Measurements from ENCODE around the gene DUSP22.

- TF ChIP-seq NR1H2 (CRISPR knock-in tag; IDR thresholded peaks at IDR 0.05), result no peak
- TF ChIP-seq C11orf30 (IDR thresholded peaks at IDR 0.05; ENCODE audit: low read depth), result no peak
- no peak for TF ChIP-seq ZBED1 (IDR thresholded peaks at IDR 0.05)
- TF ChIP-seq SREBF2 (CRISPR knock-in tag; IDR thresholded peaks at IDR 0.05), result no peak
- TF ChIP-seq CTCF (IDR thresholded peaks at IDR 0.05 in 2 of 3, conservative IDR thresholded peaks at IDR 0.05 in 1 of 3; ENCODE audit: insufficient read depth in 2 of 3, low read depth in 1 of 3, low read length in 3 of 3), result no peak
- TF ChIP-seq HDAC6 (IDR thresholded peaks at IDR 0.05; ENCODE audit: low read depth, low read length), result no peak
- no peak for TF ChIP-seq ZNF707 (CRISPR knock-in tag; conservative IDR thresholded peaks at IDR 0.05)
- no peak for TF ChIP-seq HNRNPLL (IDR thresholded peaks at IDR 0.05; ENCODE audit: low read depth, low read length, poor library complexity, severe bottlenecking)
Measured at GRCh38 chr6:334536-335510, 42.5 kb downstream of the DUSP22 start.
